A549 (cell line): ENCODE measurements around the gene JMJD4. TPM values are rescaled to one million over a fixed set of nuclear protein-coding genes. Genes with fewer than 3 reads are reported as not detected.

Experiments used
- ATAC-seq, 2 experiments: fragments of 200-7000 bp in 1 of 2; fragments of >200 bp in 1 of 2; cut with Nextera tagmentation in 1 of 2; cut with Tn5 transposase in 1 of 2; 3 replicates each; pipeline versions ENCODE4 v1.8.0 to v1.9.1; 2018 to 2020; ENCODE audit warnings: mild to moderate bottlenecking in 1 of 2, moderate library complexity in 1 of 2
- CTCF ChIA-PET: fragments of 300-600 bp; sonication (Branson Sonifier 250); formaldehyde crosslinking; extraction: SDS; loops from one replicate; lab custom pipeline; 2021; ENCODE audit warnings: antibody characterized with exemption, inconsistent platforms; lab: Yijun Ruan, JAX
- POLR2A ChIA-PET: fragments of 350-600 bp; formaldehyde crosslinking; extraction: SDS; loops from one replicate; lab custom pipeline; 2021; ENCODE audit warnings: antibody characterized with exemption, inconsistent platforms; lab: Yijun Ruan, JAX
- DNase-seq, 2 experiments: peaks; one replicate each; pipeline versions ENCODE4 v3.0.0 to v3.0.0-alpha.2; 2011 to 2016; ENCODE audit warnings: low read depth in 1 of 2, low spot score in 1 of 2
- FAIRE-seq: peaks from 2 replicates; lab custom pipeline; 2011; peaks lifted over from hg19 to GRCh38; lab: Jason Lieb, UNC
- H3K27ac ChIP-seq, 2 experiments: fragments of >200 bp; sonication (Bioruptor Twin); formaldehyde crosslinking; 3 replicates each; pipeline ENCODE4 v1.5.1; 2016 to 2017
- H3K4me1 ChIP-seq: fragments of >200 bp; sonication (Bioruptor Twin); formaldehyde crosslinking; 3 replicates; pipeline ENCODE4 v1.6.1; 2016
- H3K4me2 ChIP-seq: fragments of >200 bp; sonication (Bioruptor Twin); formaldehyde crosslinking; 3 replicates; pipeline ENCODE4 v1.6.1; 2016
- H3K4me3 ChIP-seq: fragments of >200 bp; sonication (Bioruptor Twin); formaldehyde crosslinking; 3 replicates; pipeline ENCODE4 v1.5.1; 2016
- H3K9me3 ChIP-seq: fragments of >200 bp; sonication (Bioruptor Twin); formaldehyde crosslinking; 3 replicates; pipeline ENCODE4 v1.6.1; 2016
- CEBPB ChIP-seq, 2 experiments: fragments of >200 bp in 1 of 2; sonication (Bioruptor Twin) in 1 of 2; formaldehyde crosslinking in 1 of 2; IDR thresholded peaks; 2 replicates each; pipeline ENCODE4 v1.6.1; 2012 to 2016
- CHD2 ChIP-seq: fragments of 150-350 bp; IDR thresholded peaks from 2 replicates; pipeline ENCODE4 v1.6.1; 2014; ENCODE audit warnings: low read length; ENCODE audit not compliant: partially characterized antibody
- EP300 ChIP-seq, 2 experiments: fragments of >200 bp; sonication (Bioruptor Twin); formaldehyde crosslinking; IDR thresholded peaks; 2 replicates in 1 of 2; 3 replicates in 1 of 2; pipeline ENCODE4 v1.6.1; 2016 to 2017
- ESRRA ChIP-seq: fragments of 150-350 bp; IDR thresholded peaks from 2 replicates; pipeline ENCODE4 v1.6.1; 2014; ENCODE audit warnings: mild to moderate bottlenecking, low read length, borderline replicate concordance
- FOSL2 ChIP-seq, 2 experiments: fragments of 450-650 bp in 1 of 2; fragments of >200 bp in 1 of 2; sonication (Bioruptor Twin) in 1 of 2; formaldehyde crosslinking; IDR thresholded peaks; 2 replicates each; pipeline versions ENCODE4 v1.5.0 to v1.6.1; 2016 to 2020; ENCODE audit warnings: mild to moderate bottlenecking in 1 of 2, moderate library complexity in 1 of 2
- HDAC2 ChIP-seq: fragments of 200-600 bp; sonication (generic); IDR thresholded peaks from 2 replicates; pipeline ENCODE4 v1.6.1; 2016
- HOXB5 ChIP-seq: fragments of 250-450 bp; sonication (Bioruptor Pico); IDR thresholded peaks from 2 replicates; pipeline ENCODE4 v1.5.0; 2020; ENCODE audit warnings: mild to moderate bottlenecking, moderate library complexity
- KDM1A ChIP-seq: fragments of 200-600 bp; sonication (generic); IDR thresholded peaks from 2 replicates; pipeline ENCODE4 v1.6.1; 2016; ENCODE audit warnings: low read depth, mild to moderate bottlenecking
- NPAS2 ChIP-seq: fragments of 250-450 bp; sonication (Bioruptor Pico); IDR thresholded peaks from 2 replicates; pipeline ENCODE4 v1.8.0; 2022; ENCODE audit warnings: mild to moderate bottlenecking, moderate library complexity, borderline replicate concordance
- POLR2A ChIP-seq: IDR thresholded peaks from 2 replicates; pipeline ENCODE4 v1.6.1; 2012; ENCODE audit warnings: mild to moderate bottlenecking, low read length
- POLR2AphosphoS2 ChIP-seq: conservative IDR thresholded peaks from 2 replicates; pipeline ENCODE4 v1.6.1; 2012; ENCODE audit warnings: low read length, improper control_type of control experiment, inconsistent platforms
- RAD21 ChIP-seq, 2 experiments: fragments of >200 bp in 1 of 2; sonication (Bioruptor Twin) in 1 of 2; formaldehyde crosslinking in 1 of 2; IDR thresholded peaks in 1 of 2; conservative IDR thresholded peaks in 1 of 2; 2 replicates in 1 of 2; 3 replicates in 1 of 2; pipeline ENCODE4 v1.6.1; 2012 to 2018; ENCODE audit warnings: inconsistent platforms in 1 of 2
- RCOR1 ChIP-seq: fragments of 150-350 bp; IDR thresholded peaks from 2 replicates; pipeline ENCODE4 v1.6.1; 2014; ENCODE audit warnings: antibody characterized with exemption, low read length, low read depth
- RFX5 ChIP-seq: fragments of 450-650 bp; IDR thresholded peaks from 2 replicates; pipeline ENCODE4 v1.7.1; 2014; ENCODE audit warnings: antibody characterized with exemption, mild to moderate bottlenecking, moderate library complexity
- RNF2 ChIP-seq: fragments of 200-600 bp; sonication (generic); IDR thresholded peaks from 2 replicates; pipeline ENCODE4 v1.6.1; 2016; ENCODE audit warnings: low read depth, mild to moderate bottlenecking, antibody characterized with exemption, moderate library complexity, borderline replicate concordance
- SREBF2 ChIP-seq: fragments of 450-650 bp; IDR thresholded peaks from 2 replicates; pipeline ENCODE4 v1.6.1; 2014; ENCODE audit warnings: mild to moderate bottlenecking, moderate library complexity
- TP53 ChIP-seq: fragments of 250-450 bp; sonication (Bioruptor Pico); IDR thresholded peaks from 2 replicates; pipeline ENCODE4 v1.5.0; 2021; ENCODE audit warnings: mild to moderate bottlenecking, moderate library complexity
- ZNF302 ChIP-seq: fragments of 250-450 bp; sonication (Bioruptor Pico); IDR thresholded peaks from 2 replicates; pipeline ENCODE4 v1.9.0; 2021; ENCODE audit warnings: inconsistent platforms, mild to moderate bottlenecking, moderate library complexity
- WGBS: methylation state at CpG from one replicate; pipeline ENCODE4 v1.1.6; 2017; ENCODE audit errors: missing lambda C conversion rate; 5-methylcytosine and 5-hydroxymethylcytosine counted together
- polyA plus RNA-seq, 4 experiments: library from polyadenylated mRNA; depleted of rRNA in 3 of 4; stranded (reverse); fragments of >200 nt; fragmentation: RNase III in 1 of 4; extraction: RNeasy Plus Mini Kit Qiagen cat#74134 plus additional on column Dnase treatment in 1 of 4; gene quantifications; 2 replicates in 3 of 4; 3 replicates in 1 of 4; pipeline ENCODE4 v1.2.3, GENCODE V29; 2011 to 2017
- TF ChIP-seq, protein P1 (sequence below): fragments of >200 bp; sonication (Bioruptor Twin); formaldehyde crosslinking; IDR thresholded peaks from 3 replicates; pipeline ENCODE4 v1.6.1; 2016
- TF ChIP-seq, protein P2 (sequence below): fragments of 150-350 bp; IDR thresholded peaks from 2 replicates; pipeline ENCODE4 v1.6.1; 2014; ENCODE audit warnings: low read depth, mild to moderate bottlenecking, low read length
- TF ChIP-seq, protein P3 (sequence below): fragments of 200-600 bp; sonication (generic); IDR thresholded peaks from 2 replicates; pipeline ENCODE4 v1.6.1; 2016; ENCODE audit warnings: antibody characterized with exemption, mild to moderate bottlenecking, moderate library complexity
- TF ChIP-seq, protein P4 (sequence below): fragments of >200 bp; sonication (Bioruptor Twin); formaldehyde crosslinking; IDR thresholded peaks from 2 replicates; pipeline ENCODE4 v1.6.1; 2016

Gene JMJD4
- polyA plus RNA-seq, 2 of the 4 experiments (the other 2 are of a cell fraction), result 18.8 to 21.2 TPM

DNA sequence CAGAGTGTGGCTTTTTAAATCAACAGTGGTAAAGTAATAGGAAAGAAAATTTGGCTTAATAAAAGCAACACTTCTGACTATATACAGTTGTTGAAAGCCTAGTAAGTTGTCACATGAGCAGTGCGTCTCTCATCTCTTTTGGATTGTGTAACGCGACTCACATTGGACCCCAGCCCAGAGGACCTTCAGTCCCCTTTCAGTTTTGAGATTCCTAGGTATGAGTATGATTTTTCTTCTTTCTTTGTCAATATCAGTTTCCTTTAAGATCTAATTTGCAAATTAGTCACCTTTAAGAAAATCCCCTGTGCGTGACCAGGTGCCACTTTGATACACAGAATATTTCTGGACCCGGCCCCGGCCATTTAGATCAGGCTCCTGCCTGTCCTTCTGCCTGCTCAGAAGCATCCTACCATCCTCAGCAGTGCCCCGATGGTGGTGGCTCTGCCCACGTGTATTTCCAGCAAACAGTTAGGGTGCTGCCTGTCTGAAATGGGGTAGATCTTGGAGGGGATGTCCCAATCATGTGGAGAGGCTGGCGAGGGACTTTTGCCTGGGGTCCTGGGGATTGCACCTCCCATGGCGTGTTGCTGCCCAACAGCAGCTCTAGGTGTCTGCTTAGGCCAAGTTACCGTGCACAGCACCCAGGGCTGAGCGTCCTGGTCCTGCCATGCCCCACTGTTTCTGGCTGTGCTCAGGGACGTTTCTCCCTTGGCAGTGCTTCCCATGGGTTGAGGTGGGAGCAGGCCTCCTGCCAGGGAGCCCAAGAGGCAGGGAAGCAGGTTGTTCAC is 21.3 kb upstream of the JMJD4 start:
- peaks cover 9% of the 10 kb centered on the region for H3K4me1 ChIP-seq
- DNase-seq, result no peak
- TF ChIP-seq FOSL2 (IDR thresholded peaks at IDR 0.05) (no peak), FOSL2 (CRISPR knock-in tag; IDR thresholded peaks at IDR 0.05) (no peak), RCOR1 (no peak), CEBPB (IDR thresholded peaks at IDR 0.05) (no peak), RFX5 (no peak), RAD21 (conservative IDR thresholded peaks at IDR 0.05 in 1 of 2, IDR thresholded peaks at IDR 0.05 in 1 of 2) (no peak), EP300 (IDR thresholded peaks at IDR 0.05) (no peak), CHD2 (no peak), HOXB5 (no peak), RNF2 (no peak), POLR2A (no peak), ESRRA (no peak), POLR2AphosphoS2 (no peak), TP53 (CRISPR knock-in tag) (no peak), NPAS2 (CRISPR knock-in tag) (no peak), ZNF302 (no peak), SREBF2 (no peak)
- TF ChIP-seq, protein P1, sequence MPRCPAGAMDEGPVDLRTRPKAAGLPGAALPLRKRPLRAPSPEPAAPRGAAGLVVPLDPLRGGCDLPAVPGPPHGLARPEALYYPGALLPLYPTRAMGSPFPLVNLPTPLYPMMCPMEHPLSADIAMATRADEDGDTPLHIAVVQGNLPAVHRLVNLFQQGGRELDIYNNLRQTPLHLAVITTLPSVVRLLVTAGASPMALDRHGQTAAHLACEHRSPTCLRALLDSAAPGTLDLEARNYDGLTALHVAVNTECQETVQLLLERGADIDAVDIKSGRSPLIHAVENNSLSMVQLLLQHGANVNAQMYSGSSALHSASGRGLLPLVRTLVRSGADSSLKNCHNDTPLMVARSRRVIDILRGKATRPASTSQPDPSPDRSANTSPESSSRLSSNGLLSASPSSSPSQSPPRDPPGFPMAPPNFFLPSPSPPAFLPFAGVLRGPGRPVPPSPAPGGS, result no peak
- TF ChIP-seq, protein P2, sequence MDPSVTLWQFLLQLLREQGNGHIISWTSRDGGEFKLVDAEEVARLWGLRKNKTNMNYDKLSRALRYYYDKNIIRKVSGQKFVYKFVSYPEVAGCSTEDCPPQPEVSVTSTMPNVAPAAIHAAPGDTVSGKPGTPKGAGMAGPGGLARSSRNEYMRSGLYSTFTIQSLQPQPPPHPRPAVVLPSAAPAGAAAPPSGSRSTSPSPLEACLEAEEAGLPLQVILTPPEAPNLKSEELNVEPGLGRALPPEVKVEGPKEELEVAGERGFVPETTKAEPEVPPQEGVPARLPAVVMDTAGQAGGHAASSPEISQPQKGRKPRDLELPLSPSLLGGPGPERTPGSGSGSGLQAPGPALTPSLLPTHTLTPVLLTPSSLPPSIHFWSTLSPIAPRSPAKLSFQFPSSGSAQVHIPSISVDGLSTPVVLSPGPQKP, result no peak
- TF ChIP-seq, all 56 proteins: peak for 0
- H3K9me3 ChIP-seq, result no peaks in the 10 kb centered on the region
- 89% methylated on average over 8 of the region's 13 CpGs for WGBS
- no peak for ATAC-seq
- FAIRE-seq, result no peak
- ChIA-PET POLR2A (no interaction called here), CTCF (no interaction called here)
- H3K4me2 ChIP-seq, result no peak overlapping the region
- no peak overlapping the region for H3K27ac ChIP-seq
- no peak overlapping the region for H3K4me3 ChIP-seq

DNA sequence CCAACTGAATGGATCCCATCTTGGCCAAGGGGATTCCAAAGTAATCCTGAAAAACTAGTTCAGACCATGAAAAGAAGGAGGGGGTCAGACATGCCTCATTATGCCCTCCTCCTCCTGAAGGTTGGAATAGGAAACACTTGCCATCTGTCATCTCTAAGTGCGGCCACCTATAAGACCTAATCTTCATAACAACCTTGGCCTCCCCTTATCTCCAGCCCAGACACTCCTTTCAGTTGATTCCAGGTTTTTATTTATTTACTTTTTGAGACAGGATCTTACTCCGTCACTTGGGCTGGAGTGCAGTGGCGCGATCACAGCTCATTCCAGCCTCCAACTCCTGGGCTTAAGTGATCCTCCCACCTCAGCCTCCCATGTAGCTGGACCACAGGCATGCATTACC is 19.9 kb upstream of the JMJD4 start:
- ChIA-PET POLR2A (no interaction called here), CTCF (interaction anchor here (0.9 kb wide), 1 partner anchor 8 kb away, joined by 3 read pairs; no protein-coding TSS in a partner anchor)
- no peaks in the 10 kb centered on the region for H3K9me3 ChIP-seq

More for the DNA sequence above, 19.9 kb upstream of the JMJD4 start:
- no peak for DNase-seq
- no peak overlapping the region for H3K4me3 ChIP-seq
- peaks cover 9% of the 10 kb centered on the region for H3K4me1 ChIP-seq
- H3K27ac ChIP-seq, result no peak overlapping the region
- no peak for TF ChIP-seq CEBPB (IDR thresholded peaks at IDR 0.05)
- TF ChIP-seq, protein P3, sequence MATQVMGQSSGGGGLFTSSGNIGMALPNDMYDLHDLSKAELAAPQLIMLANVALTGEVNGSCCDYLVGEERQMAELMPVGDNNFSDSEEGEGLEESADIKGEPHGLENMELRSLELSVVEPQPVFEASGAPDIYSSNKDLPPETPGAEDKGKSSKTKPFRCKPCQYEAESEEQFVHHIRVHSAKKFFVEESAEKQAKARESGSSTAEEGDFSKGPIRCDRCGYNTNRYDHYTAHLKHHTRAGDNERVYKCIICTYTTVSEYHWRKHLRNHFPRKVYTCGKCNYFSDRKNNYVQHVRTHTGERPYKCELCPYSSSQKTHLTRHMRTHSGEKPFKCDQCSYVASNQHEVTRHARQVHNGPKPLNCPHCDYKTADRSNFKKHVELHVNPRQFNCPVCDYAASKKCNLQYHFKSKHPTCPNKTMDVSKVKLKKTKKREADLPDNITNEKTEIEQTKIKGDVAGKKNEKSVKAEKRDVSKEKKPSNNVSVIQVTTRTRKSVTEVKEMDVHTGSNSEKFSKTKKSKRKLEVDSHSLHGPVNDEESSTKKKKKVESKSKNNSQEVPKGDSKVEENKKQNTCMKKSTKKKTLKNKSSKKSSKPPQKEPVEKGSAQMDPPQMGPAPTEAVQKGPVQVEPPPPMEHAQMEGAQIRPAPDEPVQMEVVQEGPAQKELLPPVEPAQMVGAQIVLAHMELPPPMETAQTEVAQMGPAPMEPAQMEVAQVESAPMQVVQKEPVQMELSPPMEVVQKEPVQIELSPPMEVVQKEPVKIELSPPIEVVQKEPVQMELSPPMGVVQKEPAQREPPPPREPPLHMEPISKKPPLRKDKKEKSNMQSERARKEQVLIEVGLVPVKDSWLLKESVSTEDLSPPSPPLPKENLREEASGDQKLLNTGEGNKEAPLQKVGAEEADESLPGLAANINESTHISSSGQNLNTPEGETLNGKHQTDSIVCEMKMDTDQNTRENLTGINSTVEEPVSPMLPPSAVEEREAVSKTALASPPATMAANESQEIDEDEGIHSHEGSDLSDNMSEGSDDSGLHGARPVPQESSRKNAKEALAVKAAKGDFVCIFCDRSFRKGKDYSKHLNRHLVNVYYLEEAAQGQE, result no peak
- TF ChIP-seq, protein P4, sequence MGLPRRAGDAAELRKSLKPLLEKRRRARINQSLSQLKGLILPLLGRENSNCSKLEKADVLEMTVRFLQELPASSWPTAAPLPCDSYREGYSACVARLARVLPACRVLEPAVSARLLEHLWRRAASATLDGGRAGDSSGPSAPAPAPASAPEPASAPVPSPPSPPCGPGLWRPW, result no peak
- no peak for TF ChIP-seq POLR2A
- no peak for TF ChIP-seq HDAC2
- TF ChIP-seq KDM1A, result no peak
- TF ChIP-seq RNF2, result no peak
- TF ChIP-seq, all 56 proteins: peak for 0
- no peak for ATAC-seq
- no peak overlapping the region for H3K4me2 ChIP-seq
- no peak for FAIRE-seq
- over 99% methylated on average over 4 of the region's 4 CpGs for WGBS
